A673 (cell line): ENCODE results near the gene IGF2.

Source experiments
- CTCF ChIP-seq: fragments of 300-800, 200-600 bp; sonication (generic); conservative IDR thresholded peaks from 2 replicates; pipeline ENCODE4 v1.5.1; 2017; ENCODE audit warnings: low read depth, mild to moderate bottlenecking, antibody characterized with exemption, low read length, moderate library complexity, mixed read lengths
- EZH2 ChIP-seq: fragments of 200-600 bp; sonication (generic); IDR thresholded peaks from 2 replicates; pipeline ENCODE4 v1.6.1; 2017; ENCODE audit warnings: borderline replicate concordance, low read depth, mild to moderate bottlenecking, mixed read lengths, antibody characterized with exemption, low read length; ENCODE audit not compliant: poor library complexity, severe bottlenecking

- TF ChIP-seq EZH2 (no peak), CTCF (no peak)
Measured at GRCh38 chr11:2084721-2085120, 54.5 kb downstream of the IGF2 start.
